GM12878 (cell line): Measurements from ENCODE around the gene ZNF646.

Experiments used
- CREM ChIP-seq: IDR thresholded peaks from 2 replicates; pipeline ENCODE4 v1.6.1; 2014; ENCODE audit warnings: antibody characterized with exemption, low read depth
- ETV6 ChIP-seq, 2 experiments: fragments of 450-650 bp in 1 of 2; IDR thresholded peaks in 1 of 2; conservative IDR thresholded peaks in 1 of 2; 2 replicates each; pipeline ENCODE4 v1.6.1; 2014; ENCODE audit warnings: antibody characterized with exemption in 1 of 2, borderline replicate concordance in 1 of 2, low read depth in 1 of 2, mild to moderate bottlenecking in 1 of 2, moderate library complexity in 1 of 2
- EZH2 ChIP-seq: IDR thresholded peaks from 2 replicates; pipeline ENCODE4 v1.6.1; 2012; ENCODE audit warnings: low read depth, mild to moderate bottlenecking, control low read depth, inconsistent platforms, low read length, borderline replicate concordance; ENCODE audit not compliant: control insufficient read depth
- JUND ChIP-seq: IDR thresholded peaks from 2 replicates; pipeline ENCODE4 v1.6.1; 2012; ENCODE audit warnings: low read depth, mild to moderate bottlenecking, low read length, improper control_type of control experiment, moderate library complexity
- KDM1A ChIP-seq: fragments of 200-600 bp; sonication (generic); IDR thresholded peaks from 2 replicates; pipeline ENCODE4 v1.6.1; 2016; ENCODE audit warnings: borderline replicate concordance
- NBN ChIP-seq: fragments of 450-650 bp; IDR thresholded peaks from 2 replicates; pipeline ENCODE4 v1.6.1; 2016
- POLR2A ChIP-seq: IDR thresholded peaks from 2 replicates; pipeline ENCODE4 v1.6.1; 2011; ENCODE audit warnings: low read depth, mild to moderate bottlenecking, low read length
- SMC3 ChIP-seq: IDR thresholded peaks from 2 replicates; pipeline ENCODE4 v1.6.1; 2011; ENCODE audit warnings: low read length, improper control_type of control experiment, borderline replicate concordance
- SP1 ChIP-seq: IDR thresholded peaks from one replicate; pipeline ENCODE4 v1.6.1; 2011; ENCODE audit warnings: low read depth, low read length
- TCF7 ChIP-seq: IDR thresholded peaks from 2 replicates; pipeline ENCODE4 v1.6.1; 2014; ENCODE audit warnings: antibody characterized with exemption, borderline replicate concordance
- ZNF24 ChIP-seq: fragments of 450-650 bp; IDR thresholded peaks from 2 replicates; pipeline ENCODE4 v1.6.1; 2017; ENCODE audit warnings: antibody characterized with exemption, mild to moderate bottlenecking
- TF ChIP-seq, protein P1 (sequence below), 3 experiments: IDR thresholded peaks in 2 of 3; conservative IDR thresholded peaks in 1 of 3; 2 replicates each; pipeline ENCODE4 v1.5.1; 2011; ENCODE audit warnings: low read depth in 3 of 3, low read length in 3 of 3, mild to moderate bottlenecking in 3 of 3, control low read depth in 2 of 3, moderate library complexity in 2 of 3, inconsistent platforms in 1 of 3, mixed read lengths in 1 of 3; ENCODE audit not compliant: control insufficient read depth in 2 of 3, insufficient read depth in 1 of 3; ENCODE audit errors: extremely low read depth in 1 of 3
- TF ChIP-seq, protein P2 (sequence below): fragments of 450-650 bp; IDR thresholded peaks from 2 replicates; pipeline ENCODE4 v1.6.1; 2018; ENCODE audit warnings: borderline replicate concordance, mild to moderate bottlenecking; ENCODE audit not compliant: partially characterized antibody
- TF ChIP-seq, protein P3 (sequence below): IDR thresholded peaks from 2 replicates; pipeline ENCODE4 v1.6.1; 2012; ENCODE audit warnings: mild to moderate bottlenecking, low read depth, low read length

DNA sequence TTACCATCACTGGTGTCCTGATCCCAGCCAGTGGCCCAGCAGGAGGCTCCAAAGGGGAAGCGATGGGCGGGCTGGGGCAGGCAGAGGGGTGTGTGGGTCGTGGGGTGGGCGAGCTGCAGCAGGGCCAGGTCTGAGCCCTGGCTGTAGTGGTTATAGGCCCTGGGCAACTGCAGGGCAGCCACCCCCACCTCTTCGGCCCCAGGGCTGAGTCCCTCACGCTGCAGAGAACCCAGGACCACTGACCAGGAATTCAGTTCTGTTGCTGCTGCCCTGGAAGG, 12.3 kb downstream of the ZNF646 start:
- TF ChIP-seq, protein P1, sequence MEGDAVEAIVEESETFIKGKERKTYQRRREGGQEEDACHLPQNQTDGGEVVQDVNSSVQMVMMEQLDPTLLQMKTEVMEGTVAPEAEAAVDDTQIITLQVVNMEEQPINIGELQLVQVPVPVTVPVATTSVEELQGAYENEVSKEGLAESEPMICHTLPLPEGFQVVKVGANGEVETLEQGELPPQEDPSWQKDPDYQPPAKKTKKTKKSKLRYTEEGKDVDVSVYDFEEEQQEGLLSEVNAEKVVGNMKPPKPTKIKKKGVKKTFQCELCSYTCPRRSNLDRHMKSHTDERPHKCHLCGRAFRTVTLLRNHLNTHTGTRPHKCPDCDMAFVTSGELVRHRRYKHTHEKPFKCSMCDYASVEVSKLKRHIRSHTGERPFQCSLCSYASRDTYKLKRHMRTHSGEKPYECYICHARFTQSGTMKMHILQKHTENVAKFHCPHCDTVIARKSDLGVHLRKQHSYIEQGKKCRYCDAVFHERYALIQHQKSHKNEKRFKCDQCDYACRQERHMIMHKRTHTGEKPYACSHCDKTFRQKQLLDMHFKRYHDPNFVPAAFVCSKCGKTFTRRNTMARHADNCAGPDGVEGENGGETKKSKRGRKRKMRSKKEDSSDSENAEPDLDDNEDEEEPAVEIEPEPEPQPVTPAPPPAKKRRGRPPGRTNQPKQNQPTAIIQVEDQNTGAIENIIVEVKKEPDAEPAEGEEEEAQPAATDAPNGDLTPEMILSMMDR (IDR thresholded peaks at IDR 0.05 in 2 of 3, conservative IDR thresholded peaks at IDR 0.05 in 1 of 3; ENCODE audit: control insufficient read depth in 2 of 3, extremely low read depth in 1 of 3, insufficient read depth in 1 of 3, low read depth in 3 of 3, low read length in 3 of 3): no peak
- no peak for TF ChIP-seq JUND
- TF ChIP-seq, protein P2, sequence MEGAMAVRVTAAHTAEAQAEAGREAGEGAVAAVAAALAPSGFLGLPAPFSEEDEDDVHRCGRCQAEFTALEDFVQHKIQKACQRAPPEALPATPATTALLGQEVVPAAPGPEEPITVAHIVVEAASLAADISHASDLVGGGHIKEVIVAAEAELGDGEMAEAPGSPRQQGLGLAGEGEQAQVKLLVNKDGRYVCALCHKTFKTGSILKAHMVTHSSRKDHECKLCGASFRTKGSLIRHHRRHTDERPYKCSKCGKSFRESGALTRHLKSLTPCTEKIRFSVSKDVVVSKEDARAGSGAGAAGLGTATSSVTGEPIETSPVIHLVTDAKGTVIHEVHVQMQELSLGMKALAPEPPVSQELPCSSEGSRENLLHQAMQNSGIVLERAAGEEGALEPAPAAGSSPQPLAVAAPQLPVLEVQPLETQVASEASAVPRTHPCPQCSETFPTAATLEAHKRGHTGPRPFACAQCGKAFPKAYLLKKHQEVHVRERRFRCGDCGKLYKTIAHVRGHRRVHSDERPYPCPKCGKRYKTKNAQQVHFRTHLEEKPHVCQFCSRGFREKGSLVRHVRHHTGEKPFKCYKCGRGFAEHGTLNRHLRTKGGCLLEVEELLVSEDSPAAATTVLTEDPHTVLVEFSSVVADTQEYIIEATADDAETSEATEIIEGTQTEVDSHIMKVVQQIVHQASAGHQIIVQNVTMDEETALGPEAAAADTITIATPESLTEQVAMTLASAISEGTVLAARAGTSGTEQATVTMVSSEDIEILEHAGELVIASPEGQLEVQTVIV: no peak
- no peak for TF ChIP-seq EZH2
- no peak for TF ChIP-seq TCF7
- no peak for TF ChIP-seq ZNF24
- TF ChIP-seq ETV6 (conservative IDR thresholded peaks at IDR 0.05 in 1 of 2, IDR thresholded peaks at IDR 0.05 in 1 of 2; ENCODE audit: borderline replicate concordance in 1 of 2, low read depth in 1 of 2): no peak
- TF ChIP-seq SMC3: no peak
- TF ChIP-seq SP1: no peak
- TF ChIP-seq, protein P3, sequence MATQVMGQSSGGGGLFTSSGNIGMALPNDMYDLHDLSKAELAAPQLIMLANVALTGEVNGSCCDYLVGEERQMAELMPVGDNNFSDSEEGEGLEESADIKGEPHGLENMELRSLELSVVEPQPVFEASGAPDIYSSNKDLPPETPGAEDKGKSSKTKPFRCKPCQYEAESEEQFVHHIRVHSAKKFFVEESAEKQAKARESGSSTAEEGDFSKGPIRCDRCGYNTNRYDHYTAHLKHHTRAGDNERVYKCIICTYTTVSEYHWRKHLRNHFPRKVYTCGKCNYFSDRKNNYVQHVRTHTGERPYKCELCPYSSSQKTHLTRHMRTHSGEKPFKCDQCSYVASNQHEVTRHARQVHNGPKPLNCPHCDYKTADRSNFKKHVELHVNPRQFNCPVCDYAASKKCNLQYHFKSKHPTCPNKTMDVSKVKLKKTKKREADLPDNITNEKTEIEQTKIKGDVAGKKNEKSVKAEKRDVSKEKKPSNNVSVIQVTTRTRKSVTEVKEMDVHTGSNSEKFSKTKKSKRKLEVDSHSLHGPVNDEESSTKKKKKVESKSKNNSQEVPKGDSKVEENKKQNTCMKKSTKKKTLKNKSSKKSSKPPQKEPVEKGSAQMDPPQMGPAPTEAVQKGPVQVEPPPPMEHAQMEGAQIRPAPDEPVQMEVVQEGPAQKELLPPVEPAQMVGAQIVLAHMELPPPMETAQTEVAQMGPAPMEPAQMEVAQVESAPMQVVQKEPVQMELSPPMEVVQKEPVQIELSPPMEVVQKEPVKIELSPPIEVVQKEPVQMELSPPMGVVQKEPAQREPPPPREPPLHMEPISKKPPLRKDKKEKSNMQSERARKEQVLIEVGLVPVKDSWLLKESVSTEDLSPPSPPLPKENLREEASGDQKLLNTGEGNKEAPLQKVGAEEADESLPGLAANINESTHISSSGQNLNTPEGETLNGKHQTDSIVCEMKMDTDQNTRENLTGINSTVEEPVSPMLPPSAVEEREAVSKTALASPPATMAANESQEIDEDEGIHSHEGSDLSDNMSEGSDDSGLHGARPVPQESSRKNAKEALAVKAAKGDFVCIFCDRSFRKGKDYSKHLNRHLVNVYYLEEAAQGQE: no peak
- TF ChIP-seq NBN: no peak
- no peak for TF ChIP-seq KDM1A
- TF ChIP-seq POLR2A: no peak
- TF ChIP-seq CREM: no peak
